ENCODE measurements around the gene TXNDC11.

TXNDC11 gene

GRCh38 chr16:11715246-11715947, 27.3 kb downstream of the TXNDC11 start:
- TF ChIP-seq CTCF (IDR thresholded peaks at IDR 0.05; ENCODE audit: low read depth, low read length), result no peak
- no peak for DNase-seq (ENCODE audit: low read depth in 2 of 2)
- no peak overlapping the region for H3K4me3 ChIP-seq (replicated peaks in 1 of 2; ENCODE audit: low read depth in 2 of 2, low read length in 2 of 2)

GRCh38 chr16:11712122-11712521, 30.5 kb downstream of the TXNDC11 start:
- no peak for DNase-seq (ENCODE audit: low read depth in 2 of 2)
- TF ChIP-seq CTCF (IDR thresholded peaks at IDR 0.05; ENCODE audit: low read depth, low read length), result no peak
- no peak overlapping the region for H3K4me3 ChIP-seq (replicated peaks in 1 of 2; ENCODE audit: low read depth in 2 of 2, low read length in 2 of 2)

- H3K4me3 ChIP-seq (replicated peaks in 1 of 2; ENCODE audit: low read depth in 2 of 2, low read length in 2 of 2), result no peak overlapping the region
- DNase-seq (ENCODE audit: low read depth in 2 of 2), result no peak
- TF ChIP-seq CTCF (IDR thresholded peaks at IDR 0.05; ENCODE audit: low read depth, low read length), result no peak
These were observed 31.0 kb downstream of the TXNDC11 start for GRCh38 chr16:11711662-11712061.

DNA sequence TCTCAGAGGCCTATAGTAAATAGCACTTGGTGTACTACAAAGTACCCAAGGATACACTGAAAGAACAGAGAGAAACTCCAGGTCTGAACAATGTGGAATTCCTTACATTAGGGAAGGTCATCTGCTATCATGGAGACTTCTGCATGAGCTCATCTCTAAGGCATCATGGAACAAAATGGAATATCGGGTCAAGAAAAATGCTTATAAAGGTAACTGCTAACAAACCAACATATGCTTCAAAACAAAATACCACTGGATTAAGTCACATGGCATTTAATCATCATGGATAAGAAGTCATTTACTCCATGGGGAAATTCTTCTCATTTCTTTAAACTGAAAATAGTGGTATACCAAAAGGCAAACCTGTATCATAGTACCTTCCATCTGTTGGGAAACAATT, 34.2 kb downstream of the TXNDC11 start:
- peak; percentile 35 to 36 for DNase-seq (ENCODE audit: low read depth in 2 of 2)
- H3K4me3 ChIP-seq (replicated peaks in 1 of 2; ENCODE audit: low read depth in 2 of 2, low read length in 2 of 2), result no peak overlapping the region
- TF ChIP-seq CTCF (IDR thresholded peaks at IDR 0.05; ENCODE audit: low read depth, low read length), result no peak

DNA sequence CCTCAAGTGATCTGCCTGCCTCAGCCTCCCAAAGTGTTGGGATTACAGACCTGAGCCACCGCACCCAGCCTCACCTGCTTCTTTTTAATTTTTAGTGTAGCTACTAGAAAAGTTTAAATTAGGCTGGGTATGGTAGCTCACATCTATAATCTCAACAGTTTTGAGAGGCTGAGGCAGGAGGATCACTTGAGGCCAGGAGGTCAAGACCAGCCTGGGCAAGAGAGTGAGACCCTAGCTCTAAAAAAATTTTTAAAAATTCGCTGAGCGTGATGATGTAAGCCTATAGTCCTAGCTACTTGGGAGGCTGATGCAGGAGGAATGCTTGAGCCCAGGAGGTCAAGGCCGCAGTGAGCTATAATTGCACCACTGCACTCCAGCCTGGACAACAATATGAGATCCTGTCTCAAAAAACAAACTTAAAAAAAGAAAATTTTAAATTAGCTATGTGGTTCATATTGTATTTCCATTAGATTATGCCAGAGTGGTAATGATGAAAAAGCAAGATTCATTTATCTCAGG, 34.9 kb downstream of the TXNDC11 start:
- H3K4me3 ChIP-seq (replicated peaks in 1 of 2; ENCODE audit: low read depth in 2 of 2, low read length in 2 of 2), result no peak overlapping the region
- no peak for DNase-seq (ENCODE audit: low read depth in 2 of 2)
- no peak for TF ChIP-seq CTCF (IDR thresholded peaks at IDR 0.05; ENCODE audit: low read depth, low read length)

- DNase-seq (ENCODE audit: low read depth in 2 of 2), result peak in 1 of 2 donors; percentile 25
- H3K4me3 ChIP-seq (replicated peaks in 1 of 2; ENCODE audit: low read depth in 2 of 2, low read length in 2 of 2), result no peak overlapping the region
- no peak for TF ChIP-seq CTCF (IDR thresholded peaks at IDR 0.05; ENCODE audit: low read depth, low read length)
These were observed 36.4 kb downstream of the TXNDC11 start for GRCh38 chr16:11706180-11706742.
